GM21723 (cell line): ENCODE data around the gene USF2.

Experiments used
- ATAC-seq: cut with Tn5 transposase; IDR thresholded peaks from one replicate; pipeline ENCODE4 v1.9.1; 2021; ENCODE audit warnings: mild to moderate bottlenecking, moderate library complexity; ENCODE audit not compliant: unreplicated experiment

Gene USF2

GRCh38 chr19:35297922-35298321, 29.2 kb downstream of the USF2 start:
- no peak for ATAC-seq

GRCh38 chr19:35298561-35298972, 29.8 kb downstream of the USF2 start:
- ATAC-seq: no peak

- ATAC-seq: no peak
Observed at GRCh38 chr19:35299523-35300338, 31.0 kb downstream of the USF2 start.

GRCh38 chr19:35300339-35300649, 31.5 kb downstream of the USF2 start:
- no peak for ATAC-seq

- no peak for ATAC-seq
Observed at GRCh38 chr19:35301961-35302360, 33.2 kb downstream of the USF2 start.

- no peak for ATAC-seq
Observed at GRCh38 chr19:35302446-35302845, 33.7 kb downstream of the USF2 start.

GRCh38 chr19:35303357-35303915, 34.7 kb downstream of the USF2 start:
- no peak for ATAC-seq

- ATAC-seq: no peak
Observed at GRCh38 chr19:35304036-35304435, 35.3 kb downstream of the USF2 start.

GRCh38 chr19:35305181-35305580, 36.4 kb downstream of the USF2 start:
- ATAC-seq: no peak

- ATAC-seq: no peak
Observed at GRCh38 chr19:35306473-35307246, 37.9 kb downstream of the USF2 start.

- no peak for ATAC-seq
Observed at GRCh38 chr19:35307931-35308330, 39.2 kb downstream of the USF2 start.

GRCh38 chr19:35308910-35309309, 40.1 kb downstream of the USF2 start:
- no peak for ATAC-seq

- ATAC-seq: no peak
Observed at GRCh38 chr19:35309481-35310279, 40.9 kb downstream of the USF2 start.

GRCh38 chr19:35310331-35310730, 41.6 kb downstream of the USF2 start:
- no peak for ATAC-seq

- ATAC-seq: no peak
Observed at GRCh38 chr19:35310811-35311465, 42.2 kb downstream of the USF2 start.

GRCh38 chr19:35311901-35312665, 43.3 kb downstream of the USF2 start:
- no peak for ATAC-seq

GRCh38 chr19:35313587-35313986, 44.8 kb downstream of the USF2 start:
- ATAC-seq: no peak

- no peak for ATAC-seq
Observed at GRCh38 chr19:35314031-35314430, 45.3 kb downstream of the USF2 start.

GRCh38 chr19:35314858-35315470, 46.2 kb downstream of the USF2 start:
- no peak for ATAC-seq

- ATAC-seq: no peak
Observed at GRCh38 chr19:35315883-35316282, 47.1 kb downstream of the USF2 start.
